ENCODE results near the gene CLEC4F. TPM values are rescaled to one million over a fixed set of nuclear protein-coding genes. Genes with fewer than 3 reads are reported as not detected.

Gene CLEC4F
- total RNA-seq, 1 donor from 2014 or later: not detected

- Mint-ChIP-seq H3K4me3 (ENCODE audit: low read depth) (no peak overlapping the region), H3K9me3 (ENCODE audit: low read depth) (no peaks in the 10 kb centered on the region), H3K27ac (no peak overlapping the region), H3K27me3 (peaks cover 64% of the 10 kb centered on the region), H3K36me3 (ENCODE audit: insufficient read depth) (no peaks in the 10 kb centered on the region), H3K4me1 (ENCODE audit: low read depth) (peaks cover 3% of the 10 kb centered on the region)
- TF ChIP-seq CTCF (IDR thresholded peaks at IDR 0.05; ENCODE audit: unreplicated experiment): no peak
- DNase-seq (ENCODE audit: low spot score, unreplicated experiment): no peak
These were observed 54.9 kb downstream of the CLEC4F start for GRCh38 chr2:70765507-70765906.

- Mint-ChIP-seq H3K9me3 (ENCODE audit: low read depth) (no peaks in the 10 kb centered on the region), H3K4me1 (ENCODE audit: low read depth) (no peaks in the 10 kb centered on the region)
These were observed 61.0 kb downstream of the CLEC4F start for GRCh38 chr2:70759446-70759845.

More at GRCh38 chr2:70759446-70759845, 61.0 kb downstream of the CLEC4F start:
- no peak for TF ChIP-seq CTCF (IDR thresholded peaks at IDR 0.05; ENCODE audit: unreplicated experiment)
- no peak overlapping the region for H3K27ac Mint-ChIP-seq
- H3K27me3 Mint-ChIP-seq: peaks cover 62% of the 10 kb centered on the region
- no peak for DNase-seq (ENCODE audit: low spot score, unreplicated experiment)
- H3K4me3 Mint-ChIP-seq (ENCODE audit: low read depth): no peak overlapping the region
- no peaks in the 10 kb centered on the region for H3K36me3 Mint-ChIP-seq (ENCODE audit: insufficient read depth)

Other genes starting within 250 kb of the CLEC4F start
- 1.1 and 1.3 TPM in 2 replicates for gene ADD2, start 52.4 kb downstream of the CLEC4F start, total RNA-seq
- gene FIGLA, start 30.0 kb downstream of the CLEC4F start, total RNA-seq: not detected in 2 replicates
- not detected in 2 replicates for gene CD207, start 15.2 kb upstream of the CLEC4F start, total RNA-seq
- 0.31 TPM in 1 of 2 replicates, not detected in the other for gene VAX2, start 80.0 kb upstream of the CLEC4F start, total RNA-seq
- gene ATP6V1B1, start 115.3 kb upstream of the CLEC4F start, total RNA-seq: not detected in 2 replicates
- 3.7 and 5.4 TPM in 2 replicates for gene ANKRD53, start 158.0 kb upstream of the CLEC4F start, total RNA-seq
- 35.4 and 36.9 TPM in 2 replicates for gene TEX261, start 174.3 kb upstream of the CLEC4F start, total RNA-seq
- gene NAGK, start 248.0 kb upstream of the CLEC4F start, total RNA-seq: 115 and 127 TPM in 2 replicates